ENCODE data around the gene DAPK3. TPM values are rescaled to one million over a fixed set of nuclear protein-coding genes. Genes with fewer than 3 reads are reported as not detected.
"Not testable (repeated sequence)": the region's sequence is repeated elsewhere in the genome, so short reads cannot be mapped to it uniquely, and the experiment has no call there.

Gene DAPK3
- total RNA-seq, 2 experiments from 2014 or later, result 49.3 to 53.0 TPM

DNA sequence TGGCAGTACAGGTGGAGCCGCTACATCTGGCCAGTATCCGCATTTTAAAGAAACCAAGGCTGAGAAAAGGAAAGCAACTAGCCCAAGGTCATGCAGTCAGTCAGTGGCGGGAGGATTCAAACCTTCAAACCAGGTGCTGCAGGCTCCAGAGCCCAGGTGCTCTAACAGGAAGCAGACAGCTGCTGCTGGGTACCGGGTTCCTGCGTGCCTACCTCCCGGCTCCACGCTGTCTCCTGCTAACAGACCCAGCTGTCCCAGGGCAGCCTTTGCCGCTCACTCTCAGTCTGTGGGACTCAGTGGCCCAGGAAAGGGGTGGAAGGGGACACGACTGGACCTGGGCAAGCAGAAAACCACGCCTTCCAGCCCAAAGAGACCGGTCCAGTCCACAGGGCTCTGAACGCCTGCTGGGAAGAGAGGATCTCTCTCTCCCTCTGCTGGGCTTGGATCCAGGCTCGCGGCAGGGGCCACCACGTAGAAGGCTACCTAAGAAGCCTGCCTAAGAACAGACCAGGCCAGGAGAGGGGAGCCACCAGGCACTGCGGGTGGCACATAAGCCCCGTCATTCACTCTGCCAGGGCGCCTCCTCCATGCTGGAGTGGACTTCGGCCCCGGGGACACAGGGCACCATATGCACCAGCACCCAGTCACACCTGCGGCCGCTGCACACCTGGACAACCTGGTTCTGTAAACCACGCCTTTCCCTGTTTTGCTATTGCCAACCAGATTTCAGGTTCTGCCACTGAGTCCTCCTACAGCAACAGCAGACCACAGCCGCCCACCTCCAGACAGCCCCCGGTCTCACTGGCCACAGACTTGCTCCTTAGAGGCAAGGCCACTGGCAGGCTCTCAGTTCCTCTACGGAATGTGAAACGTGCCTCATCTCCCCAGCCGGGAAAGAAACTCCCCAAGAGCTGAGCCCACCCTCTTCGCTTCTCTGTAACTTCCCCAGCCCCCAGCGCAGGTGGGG is 4.6 kb downstream of the DAPK3 start:
- CTCF ChIA-PET, result no interaction called here
- no peak overlapping the region for H3K4me3 Mint-ChIP-seq
- H3K27ac Mint-ChIP-seq, result no peak overlapping the region
- DNase-seq (no peak), ATAC-seq (no peak)
- peaks cover 9% of the 10 kb centered on the region for H3K36me3 Mint-ChIP-seq
- peaks cover 23% of the 10 kb centered on the region for H3K4me1 Mint-ChIP-seq
- no peaks in the 10 kb centered on the region for H3K27me3 Mint-ChIP-seq
- no peaks in the 10 kb centered on the region for H3K9me3 Mint-ChIP-seq (ENCODE audit: low read depth)

GRCh38 chr19:3964256-3965194 is 6.4 kb downstream of the DAPK3 start:
- Mint-ChIP-seq H3K4me3 (no peak overlapping the region), H3K4me1 (peaks cover 10% of the 10 kb centered on the region), H3K27me3 (no peaks in the 10 kb centered on the region), H3K36me3 (peaks cover 10% of the 10 kb centered on the region), H3K27ac (no peak overlapping the region), H3K9me3 (ENCODE audit: low read depth) (no peaks in the 10 kb centered on the region)
- CTCF ChIA-PET, result no interaction called here
- DNase-seq (no peak), ATAC-seq (no peak)

DNA sequence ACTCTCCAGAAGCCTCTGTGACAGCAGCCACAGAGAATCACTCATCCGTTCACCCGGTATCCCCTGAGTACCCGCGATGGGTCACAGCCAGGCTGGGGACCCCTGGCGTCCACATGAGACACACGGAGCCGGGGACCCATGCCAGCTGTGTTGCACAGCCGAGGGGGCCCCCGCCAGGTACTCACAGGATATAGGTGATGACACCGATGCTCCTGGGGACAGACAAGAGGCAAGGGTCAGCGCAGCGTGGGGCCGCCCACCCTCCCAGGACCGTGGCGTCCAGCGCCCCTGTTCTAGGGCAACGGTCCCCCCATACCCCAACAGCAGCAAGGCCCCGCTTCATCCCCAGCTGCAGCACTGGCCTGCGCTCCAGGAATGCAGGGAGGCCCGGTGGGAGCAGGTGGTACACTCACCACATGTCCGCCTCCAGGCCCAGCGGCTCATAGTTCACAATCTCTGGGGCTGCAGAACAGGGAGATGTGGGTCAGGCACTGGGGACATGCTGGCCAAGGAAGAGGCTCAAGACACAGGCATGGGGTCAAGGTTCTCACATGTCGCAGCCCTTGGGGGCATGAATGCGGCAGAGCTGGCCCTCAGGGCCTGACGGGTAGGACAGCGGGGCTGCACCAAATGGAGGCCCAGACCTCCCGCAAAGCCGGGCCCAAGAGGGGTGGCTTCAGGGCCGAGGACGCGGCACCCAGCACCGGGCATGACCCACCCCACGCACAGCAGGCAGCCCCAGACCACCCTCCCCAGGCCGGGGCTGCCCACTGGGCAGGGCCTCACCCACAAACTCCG is 7.2 kb downstream of the DAPK3 start:
- no peak overlapping the region for H3K4me3 Mint-ChIP-seq
- CTCF ChIA-PET, result no interaction called here
- no peaks in the 10 kb centered on the region for H3K9me3 Mint-ChIP-seq (ENCODE audit: low read depth)
- no peak for ATAC-seq
- no peak for DNase-seq
- H3K27ac Mint-ChIP-seq, result no peak overlapping the region
- peaks cover 10% of the 10 kb centered on the region for H3K36me3 Mint-ChIP-seq
- H3K4me1 Mint-ChIP-seq, result peaks cover 3% of the 10 kb centered on the region
- H3K27me3 Mint-ChIP-seq, result no peaks in the 10 kb centered on the region

GRCh38 chr19:3961007-3961406 is 9.9 kb downstream of the DAPK3 start:
- CTCF ChIA-PET, result no interaction called here
- no peak overlapping the region for H3K27ac Mint-ChIP-seq
- ATAC-seq (no peak), DNase-seq (no peak)
- no peaks in the 10 kb centered on the region for H3K4me1 Mint-ChIP-seq
- no peak overlapping the region for H3K4me3 Mint-ChIP-seq
- H3K9me3 Mint-ChIP-seq (ENCODE audit: low read depth), result no peaks in the 10 kb centered on the region
- peaks cover 10% of the 10 kb centered on the region for H3K36me3 Mint-ChIP-seq
- no peaks in the 10 kb centered on the region for H3K27me3 Mint-ChIP-seq

- peaks cover 8% of the 10 kb centered on the region for H3K36me3 Mint-ChIP-seq
- H3K27ac Mint-ChIP-seq, result no peak overlapping the region
- no peaks in the 10 kb centered on the region for H3K27me3 Mint-ChIP-seq
- CTCF ChIA-PET, result no interaction called here
- no peak for ATAC-seq
- no peak overlapping the region for H3K4me3 Mint-ChIP-seq
- no peak for DNase-seq
- H3K4me1 Mint-ChIP-seq, result no peaks in the 10 kb centered on the region
- no peaks in the 10 kb centered on the region for H3K9me3 Mint-ChIP-seq (ENCODE audit: low read depth)
These were observed 11.2 kb downstream of the DAPK3 start for GRCh38 chr19:3959766-3960131.

DNA sequence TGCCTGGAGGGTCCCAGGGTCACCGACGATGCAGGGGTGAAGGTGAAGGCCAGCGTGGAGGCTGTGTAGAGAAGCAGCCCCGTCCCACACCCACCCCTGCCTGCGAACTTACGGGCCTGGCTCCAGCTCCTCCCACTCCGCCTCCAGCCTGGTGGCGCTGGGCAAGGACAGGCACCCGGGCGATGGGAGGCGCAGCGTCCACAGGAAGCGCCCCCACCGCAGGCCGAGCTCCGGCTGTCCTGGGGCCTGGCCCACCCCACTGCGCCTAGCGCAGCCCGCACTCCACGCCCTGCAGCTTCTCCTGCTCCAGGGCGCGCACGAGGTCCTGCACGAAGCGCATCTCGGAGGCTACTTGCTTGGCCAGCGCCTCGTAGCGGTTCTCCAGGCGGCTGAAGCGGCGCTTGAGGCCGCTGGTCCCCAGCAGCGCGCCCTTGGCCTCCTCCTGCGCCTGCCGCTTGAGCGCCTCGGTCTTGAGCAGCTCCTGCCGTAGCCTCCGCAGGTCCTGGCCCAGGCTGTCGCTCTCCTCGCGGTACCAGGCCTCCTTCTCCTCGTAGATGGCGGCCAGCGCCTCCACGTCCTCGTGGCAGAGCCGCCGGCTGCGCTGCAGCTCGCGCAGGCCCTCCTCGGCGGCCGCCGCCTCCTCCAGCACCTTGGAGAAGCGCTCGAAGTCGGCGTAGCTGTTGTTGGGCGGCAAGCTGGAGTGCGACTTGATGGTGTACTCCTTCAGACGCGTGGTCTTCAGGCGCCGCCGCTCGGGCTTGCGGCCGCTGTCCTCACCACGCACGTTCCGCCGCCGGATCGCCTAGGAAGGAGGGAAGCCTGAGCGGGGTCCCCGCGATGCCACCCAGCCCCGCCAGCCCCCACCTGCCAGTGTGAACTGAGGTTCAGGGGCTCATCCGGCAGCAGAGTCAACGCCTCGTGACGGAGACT is 11.8 kb downstream of the DAPK3 start:
- CTCF ChIA-PET, result no interaction called here
- ATAC-seq (no peak), DNase-seq (no peak)
- Mint-ChIP-seq H3K4me3 (no peak overlapping the region), H3K9me3 (ENCODE audit: low read depth) (no peaks in the 10 kb centered on the region), H3K4me1 (no peaks in the 10 kb centered on the region), H3K27ac (no peak overlapping the region), H3K36me3 (peaks cover 5% of the 10 kb centered on the region), H3K27me3 (no peaks in the 10 kb centered on the region)

DNA sequence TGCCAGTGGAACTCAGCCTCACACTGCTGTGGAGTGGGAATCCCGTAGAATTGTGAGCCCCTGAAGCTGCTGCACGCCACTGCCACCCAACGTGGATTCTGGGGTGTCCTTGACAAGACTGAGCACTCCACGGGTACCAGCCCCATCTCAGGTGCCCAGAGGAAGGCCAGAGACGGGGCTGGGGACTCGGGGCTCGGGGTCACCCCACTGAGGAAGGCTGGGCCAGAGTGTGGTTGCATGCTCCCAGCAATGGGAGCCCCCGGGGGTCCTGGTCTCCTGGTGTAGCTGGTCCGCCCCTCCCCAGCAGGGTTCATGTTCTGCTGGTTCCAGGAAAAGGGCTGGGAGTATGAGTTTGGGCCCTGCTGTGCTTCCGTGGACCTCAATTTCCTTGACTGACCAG is 15.2 kb downstream of the DAPK3 start:
- H3K36me3 Mint-ChIP-seq, result peaks cover 1% of the 10 kb centered on the region
- no peaks in the 10 kb centered on the region for H3K27me3 Mint-ChIP-seq
- no peaks in the 10 kb centered on the region for H3K9me3 Mint-ChIP-seq (ENCODE audit: low read depth)
- no peak overlapping the region for H3K27ac Mint-ChIP-seq
- no peak for DNase-seq
- CTCF ChIA-PET, result no interaction called here
- peaks cover 3% of the 10 kb centered on the region for H3K4me1 Mint-ChIP-seq
- no peak for ATAC-seq
- H3K4me3 Mint-ChIP-seq, result no peak overlapping the region

- H3K9me3 Mint-ChIP-seq (ENCODE audit: low read depth); H3K36me3 Mint-ChIP-seq; CTCF ChIA-PET; DNase-seq; H3K27me3 Mint-ChIP-seq; H3K27ac Mint-ChIP-seq; H3K4me3 Mint-ChIP-seq; ATAC-seq; H3K4me1 Mint-ChIP-seq: not testable (repeated sequence)
These were observed 15.6 kb downstream of the DAPK3 start for GRCh38 chr19:3955276-3955675.

GRCh38 chr19:3954107-3954506 is 16.8 kb downstream of the DAPK3 start:
- ATAC-seq, result no peak
- H3K27me3 Mint-ChIP-seq, result no peaks in the 10 kb centered on the region
- no peaks in the 10 kb centered on the region for H3K9me3 Mint-ChIP-seq (ENCODE audit: low read depth)
- no peak overlapping the region for H3K4me3 Mint-ChIP-seq
- CTCF ChIA-PET, result no interaction called here
- no peak overlapping the region for H3K27ac Mint-ChIP-seq
- DNase-seq, result no peak
- H3K4me1 Mint-ChIP-seq, result peaks cover 3% of the 10 kb centered on the region
- H3K36me3 Mint-ChIP-seq, result no peaks in the 10 kb centered on the region

DNA sequence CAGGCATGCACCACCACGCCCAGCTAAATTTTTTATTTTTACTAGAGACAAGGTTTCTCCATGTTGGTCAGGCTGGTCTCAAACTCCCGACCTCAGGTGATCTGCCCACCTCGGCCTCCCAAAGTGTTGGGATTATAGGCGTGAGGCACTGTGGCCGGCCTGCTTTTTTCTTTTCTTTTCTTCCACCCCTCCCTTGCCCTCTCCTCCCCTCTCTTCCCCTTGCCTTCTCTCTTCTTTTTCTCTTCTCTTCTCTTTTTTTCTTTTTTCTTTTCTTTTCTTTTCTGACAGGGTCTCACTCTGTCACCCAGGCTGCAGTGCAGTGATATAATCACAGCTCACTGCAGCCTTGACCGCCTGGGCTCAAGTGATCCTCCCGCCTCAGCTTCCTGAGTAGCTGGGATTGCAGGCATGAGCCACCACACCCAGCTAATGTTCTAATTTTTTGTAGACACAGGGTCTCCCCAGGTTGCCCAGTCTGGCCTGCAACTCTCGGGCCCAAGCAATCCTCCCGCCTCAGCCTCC is 18.1 kb downstream of the DAPK3 start:
- CTCF ChIA-PET; H3K9me3 Mint-ChIP-seq (ENCODE audit: low read depth); H3K4me1 Mint-ChIP-seq; H3K27ac Mint-ChIP-seq; ATAC-seq; H3K4me3 Mint-ChIP-seq; H3K36me3 Mint-ChIP-seq; DNase-seq; H3K27me3 Mint-ChIP-seq: not testable (repeated sequence)

DNA sequence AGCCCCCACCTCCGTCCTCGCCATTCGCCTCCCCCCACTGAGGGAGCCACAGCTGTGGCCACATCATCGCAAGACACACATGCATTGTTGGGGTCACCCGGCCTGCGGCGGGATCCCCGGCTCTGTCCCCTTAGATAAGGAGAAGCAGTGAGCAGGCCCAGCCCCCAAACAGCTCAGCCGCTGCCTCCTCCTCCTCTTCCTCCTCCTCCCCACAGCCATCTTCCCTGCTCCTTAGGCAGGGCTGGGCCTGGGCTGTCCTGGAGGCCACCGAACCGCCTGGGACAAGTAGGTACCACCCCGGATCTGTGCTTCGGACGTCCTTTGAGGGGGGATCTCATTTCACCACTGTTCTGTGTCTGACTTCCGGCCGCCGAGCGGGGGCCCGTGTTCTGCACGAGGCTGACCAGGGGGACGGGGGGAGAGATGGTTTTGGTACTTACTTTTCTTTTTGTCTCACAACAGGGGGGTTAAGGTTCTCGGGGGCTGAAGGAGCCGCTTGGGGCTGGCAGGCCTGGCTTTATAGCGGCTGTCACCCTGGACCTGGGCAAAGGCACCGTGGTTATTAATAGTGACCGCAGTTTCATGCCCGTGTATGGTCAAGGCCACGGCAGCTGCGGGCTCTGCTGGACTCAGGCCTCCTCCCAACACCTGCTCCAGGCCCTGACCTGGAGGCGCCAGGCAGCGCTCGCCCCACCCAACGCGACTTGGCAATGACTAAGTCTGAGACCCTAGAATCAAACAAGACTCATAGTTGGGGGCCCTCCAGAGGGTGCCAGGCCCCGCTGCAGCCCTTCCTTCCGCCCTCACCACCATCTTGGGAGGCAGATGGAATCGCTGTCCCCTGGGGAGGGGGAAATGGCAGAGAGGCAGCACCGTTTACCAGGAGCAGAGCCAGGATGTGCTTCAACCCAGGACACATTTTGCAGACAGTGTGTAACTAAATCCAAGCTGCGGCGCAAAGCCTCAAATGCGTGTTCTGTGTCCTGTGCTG is 19.7 kb downstream of the DAPK3 start:
- CTCF ChIA-PET, result no interaction called here
- no peaks in the 10 kb centered on the region for H3K36me3 Mint-ChIP-seq

More for the DNA sequence above, 19.7 kb downstream of the DAPK3 start:
- Mint-ChIP-seq H3K27me3 (no peaks in the 10 kb centered on the region), H3K4me1 (peaks cover 3% of the 10 kb centered on the region), H3K27ac (peak overlapping the region; percentile 77), H3K4me3 (peak overlapping the region; percentile 51), H3K9me3 (ENCODE audit: low read depth) (no peaks in the 10 kb centered on the region)
- ATAC-seq, result peak; percentile 43
- no peak for DNase-seq
